K562 (cell line): ENCODE results near the gene HOGA1. TPM values are rescaled to one million over a fixed set of nuclear protein-coding genes. Genes with fewer than 3 reads are reported as not detected.
"Not testable (repeated sequence)": the region's sequence is repeated elsewhere in the genome, so short reads cannot be mapped to it uniquely, and the experiment has no call there.

ENCODE experiments used
- ATAC-seq: fragments of 200-7000 bp; cut with Tn5 transposase; 3 replicates; pipeline ENCODE4 v1.9.1; 2020; ENCODE audit warnings: moderate library complexity
- BruUV-seq: library from RNA; stranded (reverse); fragments of 400-500 nt; replicated peaks from 2 replicates; lab custom pipeline; 2021; lab: Mats Ljungman, UMichigan
- CTCF ChIA-PET: fragments of 300-600 bp; formaldehyde crosslinking; extraction: SDS; loops from one replicate; lab custom pipeline; 2021; ENCODE audit warnings: low intra/inter-chr PET ratio; lab: Yijun Ruan, JAX
- POLR2A ChIA-PET: fragments of 300-600, 350-650 bp; sonication (Branson Sonifier 250); formaldehyde crosslinking; extraction: SDS; loops from one replicate; lab custom pipeline; 2021; ENCODE audit warnings: antibody characterized with exemption, inconsistent platforms; lab: Yijun Ruan, JAX
- DNase-seq, 4 experiments: peaks; one replicate each; pipeline versions ENCODE4 v3.0.0 to v3.0.0-alpha.2; 2011 to 2018; ENCODE audit warnings: low spot score in 3 of 4, mixed read lengths in 3 of 4; ENCODE audit errors: extremely low read depth in 1 of 4
- FAIRE-seq: peaks from 2 replicates; lab custom pipeline; 2011; peaks lifted over from hg19 to GRCh38; lab: Jason Lieb, UNC
- H2AFZ ChIP-seq: 2 replicates; pipeline ENCODE4 v1.6.0; 2011; ENCODE audit warnings: low read depth, low read length, control low read depth, inconsistent platforms
- H3K27ac ChIP-seq: fragments of 200-600 bp; 3 replicates; pipeline ENCODE4 v1.8.0; 2011; ENCODE audit warnings: low read depth, mild to moderate bottlenecking, control low read depth, inconsistent platforms, low read length, moderate library complexity, mixed read lengths; ENCODE audit errors: extremely low read depth
- H3K27me3 ChIP-seq, 2 experiments: fragments of 300-600 bp in 1 of 2; 2 replicates in 1 of 2; 3 replicates in 1 of 2; pipeline versions ENCODE4 v1.6.0 to v1.8.0; 2011; ENCODE audit warnings: inconsistent platforms in 2 of 2, low read length in 2 of 2, mild to moderate bottlenecking in 1 of 2, mixed read lengths in 1 of 2, moderate library complexity in 1 of 2; ENCODE audit not compliant: control insufficient read depth in 2 of 2, insufficient read depth in 2 of 2
- H3K36me3 ChIP-seq: fragments of 300-600 bp; 3 replicates; pipeline ENCODE4 v1.8.0; 2011; ENCODE audit warnings: mild to moderate bottlenecking, low read length, inconsistent platforms; ENCODE audit not compliant: control insufficient read depth, insufficient read depth
- H3K4me1 ChIP-seq, 2 experiments: fragments of 200-600 bp in 1 of 2; replicated peaks in 1 of 2; 2 replicates in 1 of 2; 3 replicates in 1 of 2; pipeline versions ENCODE4 v1.5.1 to v1.8.0; 2011; ENCODE audit warnings: inconsistent platforms in 2 of 2, low read length in 2 of 2, mild to moderate bottlenecking in 1 of 2, mixed read lengths in 1 of 2, moderate library complexity in 1 of 2; ENCODE audit not compliant: control insufficient read depth in 2 of 2, insufficient read depth in 2 of 2
- H3K4me2 ChIP-seq: 2 replicates; pipeline ENCODE4 v1.6.1; 2011; ENCODE audit warnings: low read length, control low read depth, inconsistent platforms, mixed read lengths; ENCODE audit not compliant: insufficient read depth
- H3K4me3 ChIP-seq: fragments of 200-600 bp; sonication (generic), shearing (Covaris generic); 2 replicates; pipeline ENCODE4 v1.5.1; 2016; ENCODE audit warnings: control low read depth, inconsistent platforms
- H3K79me2 ChIP-seq: fragments of 200-600 bp; 3 replicates; pipeline ENCODE4 v1.8.0; 2011; ENCODE audit warnings: low read length, inconsistent platforms; ENCODE audit not compliant: control insufficient read depth, insufficient read depth
- H3K9ac ChIP-seq, 2 experiments: 2 replicates each; pipeline versions ENCODE4 v1.6.0 to v1.6.1; 2011; ENCODE audit warnings: low read depth in 2 of 2, low read length in 2 of 2, control low read depth in 1 of 2, inconsistent platforms in 1 of 2, mild to moderate bottlenecking in 1 of 2, mixed read lengths in 1 of 2; ENCODE audit not compliant: insufficient read depth in 1 of 2
- H3K9me1 ChIP-seq: one replicate; pipeline ENCODE4 v1.6.0; 2011; ENCODE audit warnings: inconsistent platforms, mild to moderate bottlenecking, low read length, moderate library complexity; ENCODE audit not compliant: control insufficient read depth, insufficient read depth
- H3K9me3 ChIP-seq: replicated peaks from 2 replicates; pipeline ENCODE4 v1.5.1; 2011; ENCODE audit warnings: low read depth, low read length, inconsistent platforms; ENCODE audit not compliant: control insufficient read depth, insufficient read depth
- H4K20me1 ChIP-seq: replicated peaks from 2 replicates; pipeline ENCODE4 v1.6.1; 2011; ENCODE audit warnings: low read length, inconsistent platforms, mixed read lengths; ENCODE audit not compliant: control insufficient read depth, insufficient read depth
- GATAD2B ChIP-seq: fragments of 450-650 bp; IDR thresholded peaks from 2 replicates; pipeline ENCODE4 v1.6.1; 2017; ENCODE audit warnings: mild to moderate bottlenecking, borderline replicate concordance
- HDAC8 ChIP-seq: fragments of 450-650 bp; IDR thresholded peaks from 2 replicates; pipeline ENCODE4 v1.6.1; 2016; ENCODE audit warnings: mild to moderate bottlenecking, missing genetic modification characterization, moderate library complexity, missing compliant biosample characterization
- PHF8 ChIP-seq: fragments of 200-600 bp; sonication (generic); IDR thresholded peaks from 2 replicates; pipeline ENCODE4 v1.6.1; 2012; ENCODE audit warnings: mixed run types, mild to moderate bottlenecking, inconsistent platforms, low read length, moderate library complexity, borderline replicate concordance
- RBBP5 ChIP-seq: fragments of 200-600 bp; sonication (generic); IDR thresholded peaks from 2 replicates; pipeline ENCODE4 v1.6.1; 2012; ENCODE audit warnings: borderline replicate concordance, mild to moderate bottlenecking, low read length, control low read depth, inconsistent platforms; ENCODE audit not compliant: insufficient read depth, poor library complexity, severe bottlenecking
- SMARCA5 ChIP-seq: fragments of 450-650 bp; IDR thresholded peaks from 2 replicates; pipeline ENCODE4 v1.6.1; 2016
- ZFX ChIP-seq: sonication (generic); formaldehyde crosslinking; IDR thresholded peaks from 2 replicates; pipeline ENCODE4 v1.8.0; 2022; ENCODE audit warnings: mild to moderate bottlenecking, missing genetic modification reagents, moderate library complexity
- ZNF146 ChIP-seq: IDR thresholded peaks from one replicate; pipeline ENCODE4 v1.6.1; 2018; ENCODE audit warnings: missing compliant biosample characterization; ENCODE audit not compliant: unreplicated experiment
- WGBS: fragments of 100-300 bp; shearing (Covaris generic); methylation state at CpG from one replicate; pipeline ENCODE4 v1.1.6; 2016; ENCODE audit warnings: low coverage, mixed read lengths; ENCODE audit not compliant: insufficient coverage; ENCODE audit errors: missing lambda C conversion rate; 5-methylcytosine and 5-hydroxymethylcytosine counted together
- in situ Hi-C: fragments of 300-500 bp; cut with MboI; formaldehyde crosslinking; loops from 4 replicates; pipeline ENCODE4 v1.15.0; 2018; ENCODE audit warnings: inconsistent platforms, mixed read lengths
- intact Hi-C: fragments of 100-400 bp; cut with micrococcal nuclease; formaldehyde crosslinking; loops from 2 replicates; pipeline ENCODE4 v1.14.2; 2022
- polyA plus RNA-seq, 8 experiments: library from polyadenylated mRNA; depleted of rRNA in 4 of 8; stranded (reverse) in 5 of 8; unstranded in 3 of 8; fragments of >200 nt; fragmentation: Nextera tagmentation in 2 of 8; fragmentation: Illumina TruSeq in 1 of 8; extraction: Ambion mirVana in 2 of 8; extraction: Trizol in 1 of 8; gene quantifications; 2 replicates each; pipeline versions ENCODE4 v1.2.1 to v1.2.3, GENCODE V29; 2011 to 2014; ENCODE audit warnings: inconsistent platforms in 1 of 8, missing spikeins in 1 of 8
- total RNA-seq, 7 experiments: library from RNA; depleted of rRNA in 6 of 7; stranded (reverse); fragments of >200 nt in 6 of 7; fragmentation: Illumina TruSeq in 2 of 7; extraction: Trizol in 2 of 7; gene quantifications; 2 replicates each; pipeline versions ENCODE4 v1.2.1 to v1.2.3, GENCODE V29; 2011 to 2021; ENCODE audit warnings: low replicate concordance in 1 of 7
- TF ChIP-seq, protein P1 (sequence below): IDR thresholded peaks from 2 replicates; pipeline ENCODE4 v1.6.1; 2016; ENCODE audit warnings: missing genetic modification characterization, missing compliant biosample characterization
- TF ChIP-seq, protein P2 (sequence below): sonication (generic); formaldehyde crosslinking; IDR thresholded peaks from 2 replicates; pipeline ENCODE4 v1.8.1; 2023; ENCODE audit warnings: mild to moderate bottlenecking, missing genetic modification reagents

HOGA1 gene
- total and polyA plus RNA-seq, 9 of the 15 experiments (the other 6 are each of a cell fraction or from before 2014, with no cell fraction given), result not detected

- TF ChIP-seq ZFX (CRISPR knock-in tag), result peak; percentile 49; the same call in 1 of the 2 replicates
- peak; percentile 62 for TF ChIP-seq RBBP5
- TF ChIP-seq GATAD2B, result peak; percentile 70; the same call in 1 of the 2 replicates
- TF ChIP-seq SMARCA5, result no peak
- no peak for TF ChIP-seq HDAC8 (tag)
- peak; percentile 29; the same call in 1 of the 2 replicates for TF ChIP-seq PHF8
- no peak for TF ChIP-seq ZNF146 (CRISPR knock-in tag)
Measured at GRCh38 chr10:97640868-97641811, 57.0 kb downstream of the HOGA1 start (continued).

DNA sequence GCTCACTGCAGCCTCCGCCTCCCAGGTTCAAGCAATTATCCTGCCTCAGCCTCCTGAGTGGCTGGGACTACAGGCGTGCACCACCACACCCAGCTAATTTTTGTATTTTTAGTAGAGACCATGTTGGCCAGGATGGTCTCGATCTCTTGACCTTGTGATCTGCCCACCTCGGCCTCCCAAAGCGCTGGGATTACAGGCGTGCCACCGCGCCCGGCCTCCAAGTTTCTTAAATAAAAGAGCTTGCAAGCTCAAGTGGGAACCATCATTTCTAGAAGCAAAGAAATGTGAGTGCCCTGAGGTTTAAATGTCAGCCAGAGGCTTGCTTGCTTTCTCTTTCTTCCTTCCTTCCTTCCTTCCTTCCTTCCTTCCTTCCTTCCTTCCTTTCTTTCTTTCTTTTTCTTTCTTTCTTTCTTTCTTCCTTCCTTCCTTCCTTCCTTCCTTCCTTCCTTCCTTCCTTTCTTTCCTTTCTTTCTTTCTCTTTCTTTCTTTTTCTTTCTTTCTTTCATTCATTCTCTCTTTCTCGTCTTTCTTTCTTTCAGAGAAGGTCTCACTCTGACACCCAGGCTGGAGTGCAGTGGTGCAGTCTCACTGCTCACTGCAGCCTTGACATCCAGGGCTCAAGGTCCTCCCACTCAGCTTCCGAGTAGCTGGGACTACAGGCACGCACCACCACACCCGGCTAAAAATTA is 58.4 kb downstream of the HOGA1 start:
- DNase-seq, CTCF ChIA-PET, H2AFZ ChIP-seq, H3K9me1 ChIP-seq, ATAC-seq, H3K9me3 ChIP-seq, H3K4me3 ChIP-seq, BruUV-seq, FAIRE-seq, in situ Hi-C loops, H4K20me1 ChIP-seq, intact Hi-C loops, H3K4me2 ChIP-seq, H3K27me3 ChIP-seq, H3K27ac ChIP-seq: not testable (repeated sequence)
- H3K36me3 ChIP-seq, result peaks cover 25% of the 10 kb centered on the region
- H3K4me1 ChIP-seq, result peaks cover 7 to 17% of the 10 kb centered on the region in 2 experiments; a peak in 4 of 5 replicates
- peak overlapping the region in 1 of 2 experiments; percentile 45; a peak in 1 of 4 replicates for H3K9ac ChIP-seq
- peaks cover 47% of the 10 kb centered on the region for H3K79me2 ChIP-seq
- POLR2A ChIA-PET, result interaction anchor here (1.5 kb wide), 1 partner anchor 22 kb away, joined by 3 read pairs; no protein-coding TSS in a partner anchor
- WGBS, result 73% methylated on average over 7 of the region's 13 CpGs
- TF ChIP-seq, protein P1, sequence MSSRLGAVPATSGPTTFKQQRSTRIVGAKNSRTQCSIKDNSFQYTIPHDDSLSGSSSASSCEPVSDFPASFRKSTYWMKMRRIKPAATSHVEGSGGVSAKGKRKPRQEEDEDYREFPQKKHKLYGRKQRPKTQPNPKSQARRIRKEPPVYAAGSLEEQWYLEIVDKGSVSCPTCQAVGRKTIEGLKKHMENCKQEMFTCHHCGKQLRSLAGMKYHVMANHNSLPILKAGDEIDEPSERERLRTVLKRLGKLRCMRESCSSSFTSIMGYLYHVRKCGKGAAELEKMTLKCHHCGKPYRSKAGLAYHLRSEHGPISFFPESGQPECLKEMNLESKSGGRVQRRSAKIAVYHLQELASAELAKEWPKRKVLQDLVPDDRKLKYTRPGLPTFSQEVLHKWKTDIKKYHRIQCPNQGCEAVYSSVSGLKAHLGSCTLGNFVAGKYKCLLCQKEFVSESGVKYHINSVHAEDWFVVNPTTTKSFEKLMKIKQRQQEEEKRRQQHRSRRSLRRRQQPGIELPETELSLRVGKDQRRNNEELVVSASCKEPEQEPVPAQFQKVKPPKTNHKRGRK (tag), result peak; percentile 85
- TF ChIP-seq, protein P2, sequence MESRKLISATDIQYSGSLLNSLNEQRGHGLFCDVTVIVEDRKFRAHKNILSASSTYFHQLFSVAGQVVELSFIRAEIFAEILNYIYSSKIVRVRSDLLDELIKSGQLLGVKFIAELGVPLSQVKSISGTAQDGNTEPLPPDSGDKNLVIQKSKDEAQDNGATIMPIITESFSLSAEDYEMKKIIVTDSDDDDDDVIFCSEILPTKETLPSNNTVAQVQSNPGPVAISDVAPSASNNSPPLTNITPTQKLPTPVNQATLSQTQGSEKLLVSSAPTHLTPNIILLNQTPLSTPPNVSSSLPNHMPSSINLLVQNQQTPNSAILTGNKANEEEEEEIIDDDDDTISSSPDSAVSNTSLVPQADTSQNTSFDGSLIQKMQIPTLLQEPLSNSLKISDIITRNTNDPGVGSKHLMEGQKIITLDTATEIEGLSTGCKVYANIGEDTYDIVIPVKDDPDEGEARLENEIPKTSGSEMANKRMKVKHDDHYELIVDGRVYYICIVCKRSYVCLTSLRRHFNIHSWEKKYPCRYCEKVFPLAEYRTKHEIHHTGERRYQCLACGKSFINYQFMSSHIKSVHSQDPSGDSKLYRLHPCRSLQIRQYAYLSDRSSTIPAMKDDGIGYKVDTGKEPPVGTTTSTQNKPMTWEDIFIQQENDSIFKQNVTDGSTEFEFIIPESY, result peak; percentile 38; the same call in 1 of the 2 replicates
